ENCODE data around the gene NLRP6.

Gene NLRP6

DNA sequence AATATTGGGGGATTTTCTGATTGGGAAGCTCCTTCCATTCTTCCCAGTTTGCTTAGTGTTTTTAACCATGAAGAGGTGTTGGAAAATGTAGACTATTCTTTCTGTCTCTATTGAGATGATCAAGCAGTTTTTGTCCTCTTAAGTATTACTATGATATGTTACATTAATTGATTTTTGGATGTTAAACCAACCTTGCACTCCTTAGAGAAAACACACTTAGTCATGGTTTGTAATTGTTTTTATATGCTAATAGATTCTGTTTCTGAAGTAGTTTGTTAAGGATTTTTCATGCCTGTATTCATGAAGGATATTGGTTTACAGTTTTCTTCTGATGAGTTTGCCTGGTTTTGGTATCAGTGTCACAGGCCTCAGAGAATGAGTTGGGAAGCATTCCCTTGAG is 2.0 kb upstream of the NLRP6 start:
- H3K4me3 ChIP-seq (replicated peaks; ENCODE audit: low read depth, low read length) = no peak overlapping the region
- DNase-seq (ENCODE audit: low read depth) = no peak
- TF ChIP-seq, protein P1, sequence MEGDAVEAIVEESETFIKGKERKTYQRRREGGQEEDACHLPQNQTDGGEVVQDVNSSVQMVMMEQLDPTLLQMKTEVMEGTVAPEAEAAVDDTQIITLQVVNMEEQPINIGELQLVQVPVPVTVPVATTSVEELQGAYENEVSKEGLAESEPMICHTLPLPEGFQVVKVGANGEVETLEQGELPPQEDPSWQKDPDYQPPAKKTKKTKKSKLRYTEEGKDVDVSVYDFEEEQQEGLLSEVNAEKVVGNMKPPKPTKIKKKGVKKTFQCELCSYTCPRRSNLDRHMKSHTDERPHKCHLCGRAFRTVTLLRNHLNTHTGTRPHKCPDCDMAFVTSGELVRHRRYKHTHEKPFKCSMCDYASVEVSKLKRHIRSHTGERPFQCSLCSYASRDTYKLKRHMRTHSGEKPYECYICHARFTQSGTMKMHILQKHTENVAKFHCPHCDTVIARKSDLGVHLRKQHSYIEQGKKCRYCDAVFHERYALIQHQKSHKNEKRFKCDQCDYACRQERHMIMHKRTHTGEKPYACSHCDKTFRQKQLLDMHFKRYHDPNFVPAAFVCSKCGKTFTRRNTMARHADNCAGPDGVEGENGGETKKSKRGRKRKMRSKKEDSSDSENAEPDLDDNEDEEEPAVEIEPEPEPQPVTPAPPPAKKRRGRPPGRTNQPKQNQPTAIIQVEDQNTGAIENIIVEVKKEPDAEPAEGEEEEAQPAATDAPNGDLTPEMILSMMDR (IDR thresholded peaks at IDR 0.05; ENCODE audit: low read length, missing control alignments) = no peak

DNA sequence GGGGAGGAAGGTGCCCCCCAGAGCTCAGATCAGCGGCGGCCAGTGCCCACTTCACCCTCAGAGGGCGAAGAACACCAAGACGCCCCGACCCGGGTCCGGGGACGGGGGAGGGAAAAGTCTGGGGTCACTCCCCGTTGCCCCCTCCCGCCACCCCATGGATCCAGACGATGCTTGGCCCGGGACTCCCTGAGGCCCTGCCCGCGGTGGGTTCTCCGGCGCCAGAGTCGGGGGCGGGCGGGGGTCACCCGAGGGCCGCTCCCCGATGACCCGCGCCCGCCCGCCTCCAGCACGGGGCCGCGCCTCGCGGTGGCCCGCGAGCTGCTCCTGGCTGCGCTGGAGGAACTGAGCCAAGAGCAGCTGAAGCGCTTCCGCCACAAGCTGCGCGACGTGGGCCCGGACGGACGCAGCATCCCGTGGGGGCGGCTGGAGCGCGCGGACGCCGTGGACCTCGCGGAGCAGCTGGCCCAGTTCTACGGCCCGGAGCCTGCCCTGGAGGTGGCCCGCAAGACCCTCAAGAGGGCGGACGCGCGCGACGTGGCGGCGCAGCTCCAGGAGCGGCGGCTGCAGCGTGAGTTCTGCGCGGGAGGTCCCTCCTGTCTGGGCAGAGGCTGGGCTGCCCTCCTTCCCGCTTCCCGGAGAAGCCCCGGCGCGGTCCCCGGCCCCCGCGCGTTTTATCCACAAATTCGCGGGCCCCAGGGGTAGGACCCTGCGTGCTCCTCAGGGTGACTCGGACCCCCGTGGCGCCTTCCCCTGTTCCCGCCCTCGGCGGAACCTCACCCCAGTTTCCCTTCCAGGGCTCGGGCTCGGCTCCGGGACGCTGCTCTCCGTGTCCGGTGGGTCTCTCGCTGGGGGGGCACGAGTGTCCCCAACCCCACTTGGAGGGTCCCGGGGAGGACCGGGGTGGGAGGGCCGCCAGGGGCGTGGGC is 1.1 kb downstream of the NLRP6 start:
- DNase-seq (ENCODE audit: low read depth) = no peak
- no peak overlapping the region for H3K4me3 ChIP-seq (replicated peaks; ENCODE audit: low read depth, low read length)
- TF ChIP-seq, protein P1 (IDR thresholded peaks at IDR 0.05; ENCODE audit: low read length, missing control alignments) = no peak

DNA sequence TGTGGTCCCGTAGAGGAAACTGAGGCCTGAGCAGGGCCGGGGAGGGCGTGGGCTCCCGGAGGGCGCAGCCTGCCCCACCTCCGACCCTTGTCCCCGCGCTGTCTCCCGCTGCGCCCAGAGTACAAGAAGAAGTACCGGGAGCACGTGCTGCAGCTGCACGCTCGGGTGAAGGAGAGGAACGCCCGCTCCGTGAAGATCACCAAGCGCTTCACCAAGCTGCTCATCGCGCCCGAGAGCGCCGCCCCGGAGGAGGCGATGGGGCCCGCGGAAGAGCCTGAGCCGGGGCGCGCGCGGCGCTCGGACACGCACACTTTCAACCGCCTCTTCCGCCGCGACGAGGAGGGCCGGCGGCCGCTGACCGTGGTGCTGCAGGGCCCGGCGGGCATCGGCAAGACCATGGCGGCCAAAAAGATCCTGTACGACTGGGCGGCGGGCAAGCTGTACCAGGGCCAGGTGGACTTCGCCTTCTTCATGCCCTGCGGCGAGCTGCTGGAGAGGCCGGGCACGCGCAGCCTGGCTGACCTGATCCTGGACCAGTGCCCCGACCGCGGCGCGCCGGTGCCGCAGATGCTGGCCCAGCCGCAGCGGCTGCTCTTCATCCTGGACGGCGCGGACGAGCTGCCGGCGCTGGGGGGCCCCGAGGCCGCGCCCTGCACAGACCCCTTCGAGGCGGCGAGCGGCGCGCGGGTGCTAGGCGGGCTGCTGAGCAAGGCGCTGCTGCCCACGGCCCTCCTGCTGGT is 1.9 kb downstream of the NLRP6 start:
- H3K4me3 ChIP-seq (replicated peaks; ENCODE audit: low read depth, low read length) = no peak overlapping the region
- peak; percentile 35 for DNase-seq (ENCODE audit: low read depth)
- TF ChIP-seq, protein P1 (IDR thresholded peaks at IDR 0.05; ENCODE audit: low read length, missing control alignments) = no peak

DNA sequence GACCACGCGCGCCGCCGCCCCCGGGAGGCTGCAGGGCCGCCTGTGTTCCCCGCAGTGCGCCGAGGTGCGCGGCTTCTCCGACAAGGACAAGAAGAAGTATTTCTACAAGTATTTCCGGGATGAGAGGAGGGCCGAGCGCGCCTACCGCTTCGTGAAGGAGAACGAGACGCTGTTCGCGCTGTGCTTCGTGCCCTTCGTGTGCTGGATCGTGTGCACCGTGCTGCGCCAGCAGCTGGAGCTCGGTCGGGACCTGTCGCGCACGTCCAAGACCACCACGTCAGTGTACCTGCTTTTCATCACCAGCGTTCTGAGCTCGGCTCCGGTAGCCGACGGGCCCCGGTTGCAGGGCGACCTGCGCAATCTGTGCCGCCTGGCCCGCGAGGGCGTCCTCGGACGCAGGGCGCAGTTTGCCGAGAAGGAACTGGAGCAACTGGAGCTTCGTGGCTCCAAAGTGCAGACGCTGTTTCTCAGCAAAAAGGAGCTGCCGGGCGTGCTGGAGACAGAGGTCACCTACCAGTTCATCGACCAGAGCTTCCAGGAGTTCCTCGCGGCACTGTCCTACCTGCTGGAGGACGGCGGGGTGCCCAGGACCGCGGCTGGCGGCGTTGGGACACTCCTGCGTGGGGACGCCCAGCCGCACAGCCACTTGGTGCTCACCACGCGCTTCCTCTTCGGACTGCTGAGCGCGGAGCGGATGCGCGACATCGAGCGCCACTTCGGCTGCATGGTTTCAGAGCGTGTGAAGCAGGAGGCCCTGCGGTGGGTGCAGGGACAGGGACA is 2.7 kb downstream of the NLRP6 start:
- TF ChIP-seq, protein P1 (IDR thresholded peaks at IDR 0.05; ENCODE audit: low read length, missing control alignments) = no peak
- H3K4me3 ChIP-seq (replicated peaks; ENCODE audit: low read depth, low read length) = no peak overlapping the region
- DNase-seq (ENCODE audit: low read depth) = no peak

DNA sequence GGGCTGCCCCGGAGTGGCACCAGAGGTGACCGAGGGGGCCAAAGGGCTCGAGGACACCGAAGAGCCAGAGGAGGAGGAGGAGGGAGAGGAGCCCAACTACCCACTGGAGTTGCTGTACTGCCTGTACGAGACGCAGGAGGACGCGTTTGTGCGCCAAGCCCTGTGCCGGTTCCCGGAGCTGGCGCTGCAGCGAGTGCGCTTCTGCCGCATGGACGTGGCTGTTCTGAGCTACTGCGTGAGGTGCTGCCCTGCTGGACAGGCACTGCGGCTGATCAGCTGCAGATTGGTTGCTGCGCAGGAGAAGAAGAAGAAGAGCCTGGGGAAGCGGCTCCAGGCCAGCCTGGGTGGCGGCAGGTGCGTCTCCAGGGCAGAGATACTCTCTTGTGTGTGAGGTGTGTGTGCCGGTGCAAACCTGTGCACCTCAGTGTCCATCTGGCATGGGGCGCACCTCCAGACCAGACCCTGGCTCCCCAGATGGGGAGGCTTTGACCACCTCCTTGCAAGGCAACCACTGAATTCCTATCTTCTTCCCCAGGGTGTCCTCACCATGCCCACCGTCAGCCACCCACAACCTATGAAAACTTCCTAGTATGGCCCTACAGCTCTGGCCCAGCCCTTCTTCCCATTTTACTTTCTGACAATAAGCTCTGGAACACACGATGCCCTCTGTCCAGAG is 3.4 kb downstream of the NLRP6 start:
- DNase-seq (ENCODE audit: low read depth) = no peak
- H3K4me3 ChIP-seq (replicated peaks; ENCODE audit: low read depth, low read length) = no peak overlapping the region

DNA sequence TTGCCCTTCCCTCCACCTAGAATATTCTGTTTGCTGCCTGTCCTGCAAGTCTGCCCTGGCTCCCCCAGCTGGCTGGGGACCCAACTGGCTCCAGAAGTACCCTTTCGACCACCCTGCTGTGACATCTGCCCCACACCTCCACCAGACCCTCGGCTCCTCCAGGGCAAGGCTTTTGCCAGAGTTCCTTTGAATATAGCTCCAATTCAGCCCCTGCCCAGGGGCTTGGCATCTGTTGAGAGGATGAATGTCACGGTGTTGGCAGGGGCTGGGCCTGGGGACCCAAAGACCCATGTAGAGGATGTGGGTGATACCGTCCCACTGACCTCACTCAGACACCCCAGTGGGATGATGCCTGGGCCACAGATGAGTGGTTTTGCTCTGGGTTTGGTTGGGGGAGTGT is 4.0 kb downstream of the NLRP6 start:
- H3K4me3 ChIP-seq (replicated peaks; ENCODE audit: low read depth, low read length) = no peak overlapping the region
- TF ChIP-seq, protein P1 (IDR thresholded peaks at IDR 0.05; ENCODE audit: low read length, missing control alignments) = no peak
- DNase-seq (ENCODE audit: low read depth) = no peak

More for the DNA sequence above, 3.4 kb downstream of the NLRP6 start:
- TF ChIP-seq, protein P1 (IDR thresholded peaks at IDR 0.05; ENCODE audit: low read length, missing control alignments) = no peak

All from fibroblast of pulmonary artery (primary cell).